ENCODE measurements around the gene ZNF423.

ZNF423 gene

DNA sequence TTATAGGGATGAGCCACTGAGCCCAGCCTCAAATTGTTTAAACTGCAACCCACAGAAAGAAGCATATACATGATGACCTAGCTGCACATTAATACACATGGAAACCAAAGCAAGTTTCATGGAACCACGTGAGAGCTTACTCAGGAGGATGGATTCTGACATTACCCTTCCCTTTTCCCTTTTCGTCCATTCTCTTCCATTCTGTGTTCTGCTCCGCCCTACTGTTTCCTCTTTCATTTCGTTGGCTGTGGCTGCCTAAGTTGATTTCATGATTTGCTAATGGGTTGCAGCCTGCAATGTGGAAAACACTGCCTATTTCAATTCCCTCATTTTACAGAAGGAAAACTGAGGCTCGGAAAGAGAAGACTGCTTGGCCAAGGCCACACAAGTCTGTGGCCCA is 305.8 kb downstream of the ZNF423 start:
- DNase-seq, result no peak

DNA sequence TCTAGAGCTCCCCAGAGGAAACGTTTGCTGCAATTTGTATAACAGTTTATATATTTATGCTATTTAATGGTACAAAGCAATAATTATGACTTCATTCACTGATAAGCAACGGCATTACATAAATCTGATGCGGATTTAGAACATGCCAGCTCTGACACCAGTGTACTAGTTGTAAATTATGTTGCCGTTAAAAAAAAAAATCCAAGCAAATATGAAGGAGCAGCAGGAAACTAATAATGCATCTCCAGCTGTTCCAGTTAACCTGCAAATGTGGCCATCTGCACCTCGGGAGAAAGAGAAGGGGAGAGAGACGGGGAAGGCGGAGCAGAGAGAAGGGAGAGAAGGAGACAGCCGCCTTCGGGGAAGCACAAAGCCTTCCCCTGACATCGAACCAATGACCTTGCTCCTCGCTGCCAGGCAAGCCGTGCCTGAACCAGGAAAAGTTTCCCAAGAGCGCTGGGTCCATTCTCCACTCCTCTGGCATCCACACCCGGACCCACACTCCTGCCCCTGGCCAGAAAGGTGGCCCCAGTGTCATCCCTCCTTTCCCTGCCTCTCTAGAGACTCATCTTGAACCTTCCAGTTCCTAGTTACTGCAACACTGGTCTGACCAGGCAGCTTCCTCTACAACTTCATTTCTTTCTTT is 307.5 kb downstream of the ZNF423 start:
- DNase-seq, result no peak

DNA sequence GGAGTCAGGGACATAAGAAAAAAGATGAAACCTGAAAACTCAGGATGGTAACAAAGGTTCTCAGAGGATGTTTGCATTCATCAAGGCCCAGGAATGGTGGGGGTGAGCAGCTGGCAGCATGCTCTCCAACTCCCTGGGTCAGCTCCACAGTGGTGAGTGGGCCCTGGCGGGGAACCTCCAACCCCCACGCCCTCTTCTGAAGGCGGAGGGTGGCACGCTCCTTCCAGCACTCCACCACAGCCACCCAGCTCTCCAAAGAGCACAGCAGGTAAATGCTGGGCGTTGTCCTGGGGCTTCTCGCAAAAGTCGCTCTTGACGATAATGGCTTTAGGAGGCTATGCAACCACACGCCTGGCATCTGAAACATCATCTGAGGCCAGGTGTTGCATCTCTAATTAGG is 308.5 kb downstream of the ZNF423 start:
- DNase-seq, result no peak

DNA sequence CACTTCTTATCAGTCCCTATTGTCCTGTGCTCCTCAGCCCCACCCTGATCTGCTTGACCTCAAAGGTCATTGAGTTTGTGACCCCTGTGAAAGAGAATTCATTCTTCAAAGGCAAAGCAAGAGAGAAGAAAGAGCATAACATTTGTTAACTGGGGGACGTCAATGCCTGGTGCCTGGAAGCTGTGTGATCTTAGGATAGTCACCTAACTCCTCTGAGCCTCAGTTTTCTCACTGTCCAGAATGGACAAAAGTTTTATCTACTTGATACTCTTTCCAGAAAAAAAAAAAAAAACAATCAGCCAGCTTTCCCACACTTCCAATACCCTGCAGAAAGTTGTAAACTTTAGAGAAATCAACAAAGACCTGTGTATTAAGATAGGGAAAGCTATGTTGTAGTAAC is 309.2 kb downstream of the ZNF423 start:
- DNase-seq, result no peak

DNA sequence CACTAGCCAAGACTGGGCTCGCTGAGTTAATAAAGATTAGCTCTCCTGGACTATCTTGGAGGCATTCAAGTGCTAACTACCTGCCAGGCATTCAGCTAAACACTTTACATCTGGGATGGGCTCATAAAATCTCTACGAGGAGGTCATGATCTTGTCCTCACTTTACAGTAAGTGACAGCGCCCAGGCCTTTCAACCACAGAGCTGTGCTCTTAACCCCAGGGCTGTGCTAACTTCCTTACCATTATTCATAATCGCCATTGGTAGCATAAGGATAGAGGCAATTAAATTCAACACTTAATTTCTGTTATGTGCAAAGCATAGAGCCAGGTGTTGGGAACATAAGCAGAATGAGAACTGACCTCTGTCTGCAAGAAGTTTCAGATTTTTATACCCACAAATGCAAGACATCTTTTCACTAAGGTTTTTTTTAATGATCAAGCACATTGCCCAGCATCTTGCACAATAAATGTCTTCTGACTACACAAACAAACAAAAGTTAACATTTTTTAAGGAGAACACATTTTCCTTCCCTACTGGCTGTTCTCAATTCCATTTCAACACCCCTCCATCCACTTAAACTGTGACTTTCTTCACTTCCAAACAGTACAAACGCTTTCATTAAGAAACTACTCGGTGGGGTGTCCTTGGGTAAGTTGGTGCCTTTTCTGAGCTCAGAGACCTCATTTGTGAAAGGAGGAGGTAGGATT is 310.0 kb downstream of the ZNF423 start:
- no peak for DNase-seq

DNA sequence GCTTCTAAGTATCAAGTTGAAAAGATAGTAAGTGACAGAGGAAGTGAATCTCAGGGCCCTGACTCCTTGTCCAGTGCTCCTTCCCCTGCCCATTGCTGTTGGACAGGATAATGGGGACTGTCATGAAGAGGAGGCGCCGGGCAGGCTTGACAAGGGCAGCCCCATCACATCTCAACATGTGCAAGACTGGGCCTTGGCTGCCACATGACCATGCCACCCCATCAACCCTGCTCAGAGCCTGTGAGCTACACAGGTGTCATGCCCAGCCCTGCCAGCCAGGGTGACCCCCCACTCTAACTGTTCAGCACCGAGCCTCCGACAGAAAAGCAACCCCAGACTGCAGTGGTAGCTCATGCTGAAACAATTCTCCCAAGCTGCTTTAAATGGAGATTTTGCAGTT is 310.7 kb downstream of the ZNF423 start:
- DNase-seq, result no peak

DNA sequence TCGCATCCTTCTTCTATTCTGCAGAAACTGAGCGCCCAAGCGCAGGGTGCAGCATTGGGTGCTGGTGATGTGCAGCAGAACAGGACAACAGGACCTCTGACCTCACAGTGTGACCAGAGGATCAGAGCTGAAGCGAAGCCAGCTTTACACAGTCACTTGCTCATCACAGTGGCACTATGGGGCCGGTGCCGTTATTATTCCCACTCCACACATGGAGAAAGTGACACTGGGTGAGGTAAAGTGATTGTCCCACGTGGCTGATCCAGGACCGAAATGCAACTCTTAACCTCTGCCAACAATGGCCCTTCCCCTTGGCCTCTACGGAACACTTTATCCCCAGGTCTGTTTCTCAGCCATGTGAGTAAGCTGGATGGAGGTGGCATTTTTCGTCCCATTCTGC is 311.1 kb downstream of the ZNF423 start:
- no peak for DNase-seq

DNA sequence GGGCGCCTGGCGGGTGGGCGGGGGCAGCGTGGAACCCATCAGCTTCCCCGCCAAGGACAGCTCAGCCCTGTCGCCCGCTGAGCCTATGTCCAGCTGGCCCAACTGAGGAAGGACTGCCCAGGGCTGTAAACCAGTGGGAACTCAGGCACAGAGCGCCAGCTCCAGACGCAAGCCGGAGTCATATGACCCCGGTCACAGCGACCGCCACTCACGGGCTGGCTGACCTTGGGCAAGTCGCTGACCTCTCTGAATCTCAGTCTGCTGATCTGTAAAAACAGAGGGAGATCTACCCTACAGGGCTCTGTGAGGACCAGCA is 312.3 kb downstream of the ZNF423 start:
- no peak for DNase-seq

DNA sequence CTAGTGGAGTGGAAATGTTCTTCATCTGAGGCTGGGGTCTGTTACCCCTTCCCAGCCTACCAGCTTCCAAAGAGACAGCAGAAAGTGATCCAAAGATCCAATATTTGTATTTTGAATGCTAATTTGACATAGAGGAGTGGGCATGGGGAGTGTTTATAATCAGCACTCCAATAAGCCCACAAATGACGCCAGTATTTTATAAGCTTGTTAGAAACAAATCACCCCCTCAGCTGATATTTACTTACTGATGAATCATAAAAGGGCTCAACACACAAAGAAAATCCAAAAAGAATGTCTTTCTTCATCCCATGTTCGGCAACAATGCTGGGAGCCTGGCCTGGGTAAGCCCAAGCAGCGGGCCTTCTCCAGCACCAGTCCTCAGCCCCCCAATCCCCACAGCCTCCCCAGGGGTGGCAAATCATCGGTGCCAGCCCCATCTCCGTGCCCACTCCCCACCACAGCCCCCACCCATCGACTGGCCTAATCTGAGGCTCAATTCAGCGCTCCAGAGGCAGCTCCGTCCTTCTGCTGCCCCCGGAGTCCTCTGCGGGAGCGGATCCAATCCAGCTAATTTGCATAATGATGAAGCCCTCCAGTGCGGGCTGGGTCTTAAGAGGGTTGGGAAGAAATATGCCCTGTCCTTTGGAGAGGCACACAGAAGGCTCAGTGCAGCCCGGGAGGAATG is 312.8 kb downstream of the ZNF423 start:
- DNase-seq, result no peak

DNA sequence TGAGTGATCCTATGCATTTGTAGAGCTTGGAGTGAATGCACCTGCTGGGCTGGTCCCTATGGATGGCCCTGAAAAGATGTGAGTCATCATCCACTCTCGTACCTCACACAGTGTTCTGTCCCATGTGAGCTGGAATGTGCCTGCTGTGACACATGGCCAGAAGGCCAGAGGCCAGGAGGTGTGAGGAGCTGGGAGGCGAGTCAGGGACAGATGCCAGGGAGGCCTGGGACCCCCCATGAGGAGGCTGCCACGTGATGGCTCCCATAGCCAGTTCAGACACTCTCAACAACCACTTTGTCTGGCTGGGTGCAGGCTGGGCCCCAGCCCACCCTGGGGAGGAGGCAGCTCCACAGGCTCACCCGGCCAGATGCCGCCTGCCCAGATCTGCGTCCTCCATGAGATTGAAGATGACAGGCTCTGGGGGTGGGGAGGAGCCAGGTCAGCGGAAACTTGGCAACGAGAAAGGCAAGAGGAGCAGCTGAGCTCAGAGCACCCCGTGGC is 313.5 kb downstream of the ZNF423 start:
- DNase-seq, result peak; percentile 52

DNA sequence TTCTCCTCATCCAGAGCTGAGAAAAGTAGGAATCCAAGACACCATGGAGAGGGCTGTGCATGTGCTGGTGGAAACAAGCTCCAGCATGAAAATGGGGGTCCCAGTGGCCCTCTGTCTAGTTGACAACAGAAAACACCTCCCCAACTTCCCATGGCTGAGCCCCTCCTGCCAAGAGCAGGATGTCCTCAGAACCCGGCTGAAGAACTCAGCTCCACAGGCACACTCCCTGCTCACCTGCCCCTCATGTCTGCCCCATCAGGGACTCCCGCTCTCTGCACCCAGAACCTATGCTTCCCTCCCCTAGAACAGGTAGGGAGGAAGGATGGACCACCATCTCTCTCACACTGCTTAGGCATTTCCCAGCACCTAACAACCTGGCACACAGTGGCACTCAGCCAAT is 315.1 kb downstream of the ZNF423 start:
- DNase-seq, result no peak

DNA sequence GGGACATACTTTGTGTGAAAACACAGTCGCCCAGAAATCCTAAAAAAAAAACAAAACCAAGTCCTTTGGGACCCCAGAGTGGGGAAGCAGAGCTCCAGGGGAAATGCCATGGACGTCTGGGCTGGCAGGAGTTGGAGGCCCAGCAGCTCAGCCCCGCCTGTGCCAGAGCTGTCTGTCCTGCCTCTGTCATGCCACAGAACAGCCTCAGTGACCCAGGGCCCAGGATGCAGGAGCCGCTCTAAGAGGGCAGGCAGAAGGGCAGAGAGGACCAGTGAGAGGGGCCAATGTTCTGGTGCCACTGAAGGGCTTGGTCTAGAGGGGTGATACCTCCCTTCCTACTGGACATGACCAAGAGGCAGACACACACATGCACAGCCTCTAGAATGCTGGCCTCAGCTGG is 316.2 kb downstream of the ZNF423 start:
- DNase-seq, result peak; percentile 51

DNA sequence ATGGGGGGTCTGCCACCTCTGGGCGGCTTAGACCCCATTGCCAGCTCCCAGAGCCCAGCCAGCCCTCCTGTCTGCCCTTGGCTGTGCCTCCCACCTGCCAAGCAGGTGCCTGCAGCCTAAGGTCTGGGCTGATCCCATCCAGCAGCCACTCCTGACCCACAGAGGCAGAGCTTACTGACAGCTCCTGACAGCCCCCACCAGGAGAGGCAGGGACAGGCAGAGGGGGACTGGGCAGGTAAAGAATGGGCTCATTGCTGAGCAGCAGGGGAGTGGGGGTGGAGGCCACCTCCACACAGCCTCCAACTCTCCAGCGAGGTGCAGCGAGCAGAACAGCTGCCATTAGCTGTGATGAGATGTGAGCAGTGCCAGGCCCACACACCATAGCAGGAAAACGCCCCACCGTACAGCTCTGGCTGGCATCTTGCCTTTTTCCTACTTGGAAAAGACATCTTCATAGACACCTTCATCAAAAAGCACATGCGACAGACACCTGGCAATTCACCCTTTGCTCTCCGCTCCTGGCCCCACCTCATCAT is 317.9 kb downstream of the ZNF423 start:
- DNase-seq, result no peak

DNA sequence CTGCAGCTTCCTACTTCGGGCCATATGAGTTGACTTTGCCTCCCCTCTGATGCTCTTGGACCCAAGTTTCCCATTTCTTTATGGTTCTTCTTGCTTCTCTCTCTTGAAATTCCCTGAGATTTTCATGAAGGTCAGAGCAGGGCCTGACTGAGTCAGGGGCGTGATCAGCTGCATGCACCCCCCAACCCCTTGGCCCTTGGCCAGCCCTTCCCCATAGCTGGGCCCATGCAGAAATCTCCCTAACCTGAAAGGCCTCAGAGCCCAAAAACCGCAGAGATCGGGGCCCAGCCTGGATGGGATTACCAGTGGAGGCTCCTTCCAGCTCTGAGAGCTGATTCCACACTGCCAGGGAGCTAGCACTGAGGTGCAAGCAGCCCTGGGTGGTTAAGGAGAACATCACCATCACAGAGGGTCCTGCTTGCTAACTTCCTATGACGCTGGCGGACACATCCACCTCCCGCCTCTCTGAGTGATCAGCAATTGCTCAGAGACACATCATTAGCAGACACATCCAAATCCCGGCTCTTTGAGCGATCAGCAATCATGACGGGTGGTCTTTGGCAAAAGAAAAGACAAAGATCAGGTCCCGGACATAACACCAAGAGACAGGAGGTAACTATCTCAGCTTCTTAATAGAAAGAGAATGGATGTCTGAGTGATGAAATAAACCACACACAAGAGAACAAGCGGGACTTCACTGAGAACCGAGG is 320.9 kb downstream of the ZNF423 start:
- no peak for DNase-seq

DNA sequence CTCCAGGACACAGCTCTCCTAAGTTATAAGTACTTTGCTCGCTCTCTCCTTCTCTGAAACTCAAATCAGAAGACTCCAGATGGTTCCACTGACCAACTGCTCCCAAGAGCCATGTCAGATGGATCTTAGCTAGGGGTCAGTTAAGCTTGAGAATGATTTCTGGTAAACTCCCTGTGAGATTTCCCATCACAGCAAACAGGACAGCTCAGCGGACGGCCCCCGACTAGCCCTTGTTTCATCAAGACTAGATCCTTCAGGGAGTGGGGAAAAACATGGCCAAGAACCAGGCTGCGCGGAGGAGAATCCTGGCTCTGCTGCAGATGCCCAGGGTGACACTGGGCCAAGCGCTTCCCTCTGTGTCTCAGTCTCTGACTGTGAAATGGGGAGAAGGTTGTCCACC is 322.5 kb downstream of the ZNF423 start:
- DNase-seq, result no peak

DNA sequence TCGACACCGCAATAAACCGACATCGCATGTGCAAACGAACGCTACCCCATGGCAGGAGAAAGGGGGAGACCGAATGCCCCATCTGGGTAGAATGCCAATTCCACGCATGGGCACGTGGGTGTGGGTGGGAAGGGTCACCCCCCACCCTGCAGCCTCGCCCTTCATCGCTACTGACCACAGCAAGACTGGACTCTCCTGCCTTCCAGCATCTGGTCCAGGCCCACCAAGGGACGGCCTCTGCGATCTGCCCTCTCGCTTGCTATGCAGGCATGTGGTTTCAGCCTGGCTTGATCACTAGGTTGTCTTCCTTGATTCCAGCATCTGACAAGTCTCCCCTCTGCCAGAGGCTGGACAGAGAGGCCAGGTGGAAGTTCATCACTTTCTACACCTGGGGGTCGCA is 323.0 kb downstream of the ZNF423 start:
- no peak for DNase-seq

DNA sequence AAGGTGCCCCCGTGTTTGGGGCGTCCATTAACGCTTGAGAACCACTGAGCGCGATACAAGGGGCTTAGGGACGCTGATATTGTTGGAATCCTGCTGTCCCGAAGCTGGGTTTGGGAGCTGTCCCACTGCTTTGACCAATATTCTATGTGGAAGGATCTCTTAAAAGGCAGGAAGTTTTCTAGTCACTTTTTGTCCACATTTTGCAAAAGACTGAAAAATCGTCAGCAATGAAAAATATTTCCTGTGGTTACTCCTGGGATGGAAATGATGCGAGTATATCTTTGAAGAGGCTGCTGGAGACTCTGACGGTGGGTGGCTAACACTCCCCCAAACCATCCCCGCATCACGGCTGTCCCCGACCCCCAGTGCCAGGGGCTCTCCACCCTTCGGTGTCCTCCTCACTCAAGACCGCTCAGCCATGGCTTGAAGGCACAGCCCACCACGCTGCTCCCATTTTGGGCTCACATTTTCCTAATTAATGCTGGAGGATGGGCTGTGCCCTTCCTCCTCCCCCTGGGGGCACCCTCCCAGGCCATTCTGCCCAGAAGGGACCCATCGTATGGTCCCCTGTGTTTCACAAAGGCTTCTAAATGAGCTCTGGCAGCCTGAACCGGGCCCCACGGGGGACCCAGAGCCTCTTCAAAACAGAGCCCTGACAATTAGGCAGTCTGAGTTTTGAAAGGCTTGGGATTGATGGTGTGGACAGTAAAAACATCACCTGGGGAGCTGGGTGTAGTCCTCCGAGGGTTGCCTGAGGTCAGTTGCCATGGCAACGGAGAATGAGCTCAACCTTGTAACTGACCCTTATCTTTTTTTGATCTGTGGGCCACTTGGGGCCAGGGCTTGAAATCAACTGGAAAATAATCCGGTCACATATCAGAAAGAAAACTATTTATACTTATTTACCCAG is 323.7 kb downstream of the ZNF423 start:
- DNase-seq, result peak; percentile 52

DNA sequence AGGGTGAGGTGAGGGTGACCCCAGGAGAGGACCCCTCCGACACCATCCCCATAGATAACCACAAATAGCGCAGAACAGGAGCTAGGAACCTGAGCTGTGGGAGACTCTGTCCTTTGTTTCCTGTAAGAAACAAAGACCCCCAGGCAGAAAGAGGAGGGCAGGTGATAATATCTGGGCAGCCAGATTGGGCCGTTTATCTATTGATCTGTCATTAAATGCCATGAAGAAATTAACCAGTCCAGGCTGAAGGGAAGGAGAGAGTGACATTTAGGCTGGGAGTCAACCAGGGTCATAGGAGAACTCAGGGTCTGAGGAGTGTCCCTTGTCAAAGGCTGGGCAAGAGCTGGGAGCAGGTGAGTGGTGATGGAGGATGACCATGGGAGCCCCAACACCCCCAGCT is 324.5 kb downstream of the ZNF423 start:
- DNase-seq, result no peak

DNA sequence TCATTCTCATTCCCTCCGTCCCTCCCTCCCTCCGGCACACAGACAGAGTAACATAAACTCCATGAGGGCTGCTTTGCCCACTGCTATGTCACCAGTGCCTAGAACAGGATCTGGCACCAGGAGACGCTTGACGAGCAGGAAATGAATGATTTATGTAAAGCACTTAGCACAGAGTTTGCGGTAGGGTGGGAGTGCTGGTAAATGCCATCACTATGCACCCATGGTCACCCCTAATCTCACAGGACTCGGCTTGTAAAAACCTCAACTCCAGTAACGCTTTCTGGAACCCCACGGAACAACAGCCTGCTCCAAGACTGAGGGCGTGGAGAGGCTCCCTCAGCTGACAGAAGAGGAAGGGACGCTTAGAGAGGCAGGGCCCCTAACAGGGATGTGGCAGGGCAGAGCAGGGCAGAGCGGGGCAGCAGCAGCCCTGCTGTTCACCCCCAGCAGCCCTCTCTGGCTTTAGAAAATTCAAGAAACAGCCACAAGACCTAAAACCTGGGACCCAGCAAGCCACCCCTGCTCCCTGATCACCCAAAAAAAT is 325.4 kb downstream of the ZNF423 start:
- no peak for DNase-seq

DNA sequence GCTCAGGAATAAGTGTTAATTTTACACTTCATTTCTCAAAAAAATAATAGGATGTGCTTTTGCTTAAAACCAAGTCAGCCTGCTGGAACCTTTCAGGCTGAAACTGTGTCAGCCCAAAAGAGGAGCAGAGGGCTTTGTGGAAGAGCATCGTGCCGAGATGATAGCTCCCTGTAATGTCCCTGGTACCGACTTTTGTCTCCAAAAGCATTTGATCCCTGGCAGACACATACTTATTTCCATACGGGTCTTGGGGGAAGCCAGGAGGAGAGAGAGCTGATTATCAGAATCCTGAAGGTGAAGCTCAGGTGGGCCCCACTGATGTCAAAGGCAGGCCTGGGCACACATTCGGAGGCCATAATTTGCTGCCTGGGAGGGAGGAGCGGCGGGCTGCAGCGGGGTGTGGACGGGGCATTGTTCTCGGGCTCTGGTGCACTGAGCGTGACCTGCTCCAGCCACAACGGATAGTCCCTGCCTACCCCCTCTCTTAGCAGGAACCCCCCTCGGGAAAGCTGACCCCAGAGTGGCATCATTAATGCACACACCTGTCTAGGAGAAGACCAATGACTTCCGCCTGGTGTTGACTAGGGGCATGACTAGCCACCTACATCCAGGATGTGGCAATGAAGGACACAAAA is 326.4 kb downstream of the ZNF423 start:
- no peak for DNase-seq

DNA sequence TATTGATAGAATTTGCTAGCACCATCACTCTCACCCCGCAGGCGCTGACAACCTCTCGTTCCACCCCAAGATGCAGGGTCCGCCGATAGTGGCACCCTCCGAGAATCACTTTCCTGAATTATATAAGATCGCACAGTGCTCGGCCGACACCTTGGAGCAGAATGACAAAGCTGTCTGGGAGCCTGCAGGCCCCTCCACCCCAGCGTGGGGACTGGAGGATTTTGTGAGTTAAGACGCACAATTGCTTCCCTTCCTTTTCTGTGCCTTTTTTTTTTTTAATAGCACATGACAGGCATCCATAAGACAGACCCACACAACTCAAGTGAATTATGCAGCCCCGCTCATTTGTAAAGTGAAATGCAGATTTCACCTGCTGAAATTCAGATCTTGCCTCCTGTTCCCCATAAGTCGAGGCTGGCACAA is 327.0 kb downstream of the ZNF423 start:
- no peak for DNase-seq

Data from fibroblast of skin of back (primary cell).